OCI-LY7 (cell line): ENCODE results near the gene SMOC2. TPM values are rescaled to one million over a fixed set of nuclear protein-coding genes. Genes with fewer than 3 reads are reported as not detected.

ENCODE experiments used
- BruUV-seq: library from RNA; stranded (reverse); fragments of 400-500 nt; replicated peaks from 2 replicates; lab custom pipeline; 2021; lab: Mats Ljungman, UMichigan
- CTCF ChIA-PET: fragments of 300-600 bp; sonication (Branson Sonifier 250); formaldehyde crosslinking; loops from one replicate; lab custom pipeline; 2022; ENCODE audit warnings: antibody characterized with exemption; ENCODE audit not compliant: unreplicated experiment; lab: Charles Lee
- POLR2A ChIA-PET: fragments of 300-600 bp; sonication (Branson Sonifier 250); formaldehyde crosslinking; loops from one replicate; lab custom pipeline; 2022; ENCODE audit warnings: antibody characterized with exemption; lab: Charles Lee
- DNase-seq: peaks from one replicate; pipeline ENCODE4 v3.0.0-alpha.2; 2015; ENCODE audit warnings: low spot score
- H2AFZ ChIP-seq: fragments of 200-600 bp; sonication (generic), shearing (Covaris generic); 2 replicates; pipeline ENCODE4 v1.6.1; 2014; ENCODE audit warnings: mild to moderate bottlenecking, antibody characterized with exemption, low read length, moderate library complexity
- H3K27ac ChIP-seq: fragments of 200-600 bp; sonication (generic); 2 replicates; pipeline ENCODE4 v1.5.1; 2014; ENCODE audit warnings: mixed run types, low read depth, mild to moderate bottlenecking, moderate library complexity, low read length, inconsistent platforms; ENCODE audit not compliant: poor library complexity, severe bottlenecking
- H3K36me3 ChIP-seq: fragments of 200-600 bp; sonication (generic); 2 replicates; pipeline ENCODE4 v1.6.1; 2014; ENCODE audit warnings: mild to moderate bottlenecking, antibody characterized with exemption, low read length, moderate library complexity, mixed read lengths; ENCODE audit not compliant: insufficient read depth
- H3K4me1 ChIP-seq: fragments of 200-600 bp; sonication (generic); 2 replicates; pipeline ENCODE4 v1.5.1; 2014; ENCODE audit warnings: mild to moderate bottlenecking, low read length; ENCODE audit not compliant: insufficient read depth, poor library complexity, severe bottlenecking
- H3K4me2 ChIP-seq: fragments of 200-600 bp; sonication (generic); 2 replicates; pipeline ENCODE4 v1.6.1; 2014; ENCODE audit warnings: mild to moderate bottlenecking, low read length
- H3K4me3 ChIP-seq: fragments of 200-600 bp; sonication (generic); 2 replicates; pipeline ENCODE4 v1.5.1; 2014; ENCODE audit warnings: mild to moderate bottlenecking, low read depth, low read length; ENCODE audit not compliant: poor library complexity, severe bottlenecking
- H3K79me2 ChIP-seq: fragments of 200-600 bp; sonication (generic); 2 replicates; pipeline ENCODE4 v1.6.1; 2016; ENCODE audit warnings: low read depth, mild to moderate bottlenecking, low read length, moderate library complexity, mixed read lengths; ENCODE audit not compliant: insufficient read depth
- H3K9me2 ChIP-seq: fragments of 200-600 bp; sonication (generic); 2 replicates; pipeline ENCODE4 v1.6.1; 2016; ENCODE audit warnings: mild to moderate bottlenecking, low read length, mixed read lengths; ENCODE audit not compliant: insufficient read depth
- H3K9me3 ChIP-seq: fragments of 200-600 bp; sonication (generic); 2 replicates; pipeline ENCODE4 v1.6.1; 2014; ENCODE audit warnings: mild to moderate bottlenecking, mixed run types, low read length, mixed read lengths
- H4K20me1 ChIP-seq: fragments of 200-600 bp; sonication (generic); 2 replicates; pipeline ENCODE4 v1.6.1; 2014; ENCODE audit warnings: mild to moderate bottlenecking, antibody characterized with exemption, low read length, moderate library complexity, mixed read lengths; ENCODE audit not compliant: insufficient read depth
- CTCF ChIP-seq: fragments of 200-600 bp; sonication (generic); conservative IDR thresholded peaks from 2 replicates; pipeline ENCODE4 v1.5.1; 2014; ENCODE audit warnings: mild to moderate bottlenecking, antibody characterized with exemption, low read length, moderate library complexity, mixed read lengths
- EZH2phosphoT487 ChIP-seq: fragments of 200-600 bp; sonication (generic); IDR thresholded peaks from 2 replicates; pipeline ENCODE4 v1.6.1; 2018; ENCODE audit warnings: low read depth, borderline replicate concordance, mild to moderate bottlenecking, mixed run types, antibody characterized with exemption, low read length, moderate library complexity, mixed read lengths
- intact Hi-C: fragments of 100-400 bp; cut with micrococcal nuclease; formaldehyde crosslinking; loops from one replicate; pipeline ENCODE4 v1.10.0; 2022; ENCODE audit not compliant: unreplicated experiment
- total RNA-seq, 2 experiments: library from RNA; depleted of rRNA in 1 of 2; stranded (reverse); fragments of >200 nt in 1 of 2; shearing (Covaris generic) in 1 of 2; gene quantifications; 2 replicates each; pipeline ENCODE4 v1.2.3, GENCODE V29; 2014 to 2022

SMOC2 gene
- total RNA-seq, 2 experiments from 2014 or later: not detected

DNA sequence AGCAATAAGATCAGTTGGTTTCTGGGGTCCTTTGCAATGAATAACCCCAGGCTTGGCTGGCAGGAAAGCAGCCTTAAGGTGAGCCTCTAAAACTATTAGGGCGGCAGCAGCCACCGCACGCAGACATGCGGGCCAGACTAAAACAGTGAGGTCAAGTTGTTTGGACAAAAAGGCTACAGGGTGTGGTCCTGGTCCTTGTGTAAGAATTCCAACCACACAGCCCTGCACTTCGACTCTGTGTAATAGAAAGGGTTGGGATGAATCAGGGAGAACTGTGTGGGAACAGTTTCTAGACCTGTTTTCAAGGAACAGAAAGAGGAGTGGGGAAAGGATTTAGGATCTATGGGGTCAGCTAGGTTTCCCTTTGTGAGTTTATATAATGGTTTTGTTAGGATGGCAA lies 237.6 kb downstream of the SMOC2 start:
- Histone ChIP-seq H3K4me3 (no peak overlapping the region), H4K20me1 (no peaks in the 10 kb centered on the region), H3K79me2 (no peaks in the 10 kb centered on the region), H3K4me2 (no peak overlapping the region), H3K4me1 (no peaks in the 10 kb centered on the region), H2AFZ (no peak overlapping the region), H3K27ac (no peak overlapping the region), H3K9me3 (no peaks in the 10 kb centered on the region), H3K36me3 (no peaks in the 10 kb centered on the region), H3K9me2 (no peaks in the 10 kb centered on the region)
- no peak for DNase-seq
- ChIA-PET CTCF (no interaction called here), POLR2A (no interaction called here)
- no TSS peak for BruUV-seq
- intact Hi-C loops: no loop called here
- no peak for TF ChIP-seq EZH2phosphoT487
- TF ChIP-seq CTCF: no peak

- no peaks in the 10 kb centered on the region for H4K20me1 ChIP-seq
- POLR2A ChIA-PET: no interaction called here
- no TSS peak for BruUV-seq
- CTCF ChIA-PET: no interaction called here
- TF ChIP-seq CTCF (no peak), EZH2phosphoT487 (no peak)
- H3K27ac ChIP-seq: no peak overlapping the region
- DNase-seq: no peak
- H2AFZ ChIP-seq: no peak overlapping the region
- no peaks in the 10 kb centered on the region for H3K9me3 ChIP-seq
- no peak overlapping the region for H3K4me3 ChIP-seq
- no peaks in the 10 kb centered on the region for H3K9me2 ChIP-seq
- no peaks in the 10 kb centered on the region for H3K79me2 ChIP-seq
- H3K36me3 ChIP-seq: no peaks in the 10 kb centered on the region
- H3K4me2 ChIP-seq: no peak overlapping the region
- intact Hi-C loops: no loop called here
- no peaks in the 10 kb centered on the region for H3K4me1 ChIP-seq
Observed at GRCh38 chr6:168681748-168682147, 240.8 kb downstream of the SMOC2 start.

DNA sequence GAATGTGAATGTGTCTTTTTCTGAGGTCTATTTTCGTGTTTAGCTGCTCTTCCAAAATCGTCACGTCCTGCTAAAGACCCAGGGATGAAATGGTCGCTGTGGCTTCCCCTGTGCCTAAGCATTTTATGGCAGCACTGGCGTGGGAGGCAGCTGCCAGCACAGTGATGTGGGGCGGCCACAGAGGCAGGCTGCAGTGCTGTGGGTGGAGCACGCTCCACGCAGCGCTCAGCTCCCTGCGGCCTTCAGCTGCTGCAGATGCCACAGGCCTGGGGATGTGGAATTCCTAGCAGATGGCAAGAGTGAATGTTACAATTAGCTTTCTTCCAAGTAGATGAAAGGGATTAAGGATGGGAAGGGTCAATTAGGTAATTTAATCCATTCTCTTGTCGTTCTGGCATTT lies 242.6 kb downstream of the SMOC2 start:
- CTCF ChIA-PET: no interaction called here
- Histone ChIP-seq H3K4me2 (no peak overlapping the region), H3K9me3 (no peaks in the 10 kb centered on the region), H2AFZ (no peak overlapping the region), H3K4me1 (no peaks in the 10 kb centered on the region), H3K79me2 (no peaks in the 10 kb centered on the region), H3K9me2 (no peaks in the 10 kb centered on the region), H3K4me3 (no peak overlapping the region), H3K27ac (no peak overlapping the region), H4K20me1 (no peaks in the 10 kb centered on the region), H3K36me3 (no peaks in the 10 kb centered on the region)
- no peak for TF ChIP-seq CTCF
- no peak for TF ChIP-seq EZH2phosphoT487
- intact Hi-C loops: no loop called here
- DNase-seq: no peak
- BruUV-seq: no TSS peak
- POLR2A ChIA-PET: interaction anchor here (0.5 to 0.6 kb wide), 2 partner anchors 148 to 429 kb away, joined by 3 read pairs; no protein-coding TSS in a partner anchor
